PC-3 (cell line): ENCODE results near the gene GPR68. TPM values are rescaled to one million over a fixed set of nuclear protein-coding genes. Genes with fewer than 3 reads are reported as not detected.
"Not testable (repeated sequence)": the region's sequence is repeated elsewhere in the genome, so short reads cannot be mapped to it uniquely, and the experiment has no call there.

ENCODE experiments used
- ATAC-seq: fragments of 200-7000 bp; cut with Tn5 transposase; 2 replicates; pipeline ENCODE4 v1.9.1; 2020; ENCODE audit warnings: mild to moderate bottlenecking, moderate library complexity
- BruUV-seq: library from RNA; stranded (reverse); fragments of 400-500 nt; replicated peaks from 2 replicates; lab custom pipeline; 2021; lab: Mats Ljungman, UMichigan
- CTCF ChIA-PET: fragments of 300-600 bp; sonication (Branson Sonifier 250); formaldehyde crosslinking; loops from one replicate; lab custom pipeline; 2022; ENCODE audit warnings: antibody characterized with exemption; lab: Charles Lee
- POLR2A ChIA-PET: fragments of 300-600 bp; sonication (Branson Sonifier 250); formaldehyde crosslinking; loops from one replicate; lab custom pipeline; 2022; ENCODE audit warnings: antibody characterized with exemption; ENCODE audit not compliant: unreplicated experiment; lab: Charles Lee
- DNase-seq: peaks from one replicate; pipeline ENCODE4 v3.0.0-alpha.2; 2015
- H2AFZ ChIP-seq: fragments of 300-600 bp; sonication (generic); 2 replicates; pipeline ENCODE4 v1.6.0; 2016; ENCODE audit warnings: antibody characterized with exemption, low read length
- H3F3A ChIP-seq: fragments of 300-600 bp; sonication (generic); one replicate; pipeline ENCODE4 v1.6.0; 2017; ENCODE audit warnings: antibody characterized with exemption, low read length, control low read depth, mild to moderate bottlenecking; ENCODE audit not compliant: unreplicated experiment
- H3K27ac ChIP-seq: fragments of 300-600 bp; sonication (generic); 2 replicates; pipeline ENCODE4 v1.5.1; 2016; ENCODE audit warnings: mild to moderate bottlenecking, low read length
- H3K27me3 ChIP-seq: fragments of 300-600 bp; sonication (generic); 2 replicates; pipeline ENCODE4 v1.6.1; 2016; ENCODE audit warnings: low read length, mixed read lengths
- H3K36me3 ChIP-seq: fragments of 300-600 bp; sonication (generic); 2 replicates; pipeline ENCODE4 v1.6.1; 2016; ENCODE audit warnings: low read depth, mixed run types, low read length, mixed read lengths
- H3K4me1 ChIP-seq: fragments of 300-600 bp; sonication (generic); 2 replicates; pipeline ENCODE4 v1.5.1; 2016; ENCODE audit warnings: low read length; ENCODE audit not compliant: insufficient read depth
- H3K4me2 ChIP-seq: fragments of 300-600 bp; sonication (generic); 2 replicates; pipeline ENCODE4 v1.6.0; 2016; ENCODE audit warnings: low read length
- H3K4me3 ChIP-seq: fragments of 300-600 bp; sonication (generic); 2 replicates; pipeline ENCODE4 v1.5.1; 2016; ENCODE audit warnings: mild to moderate bottlenecking, low read length, mixed read lengths
- H3K79me2 ChIP-seq: fragments of 300-600 bp; sonication (generic); 2 replicates; pipeline ENCODE4 v1.6.1; 2017; ENCODE audit warnings: low read length, mixed read lengths
- H3K9ac ChIP-seq: fragments of 300-600 bp; sonication (generic); 2 replicates; pipeline ENCODE4 v1.6.0; 2016; ENCODE audit warnings: mild to moderate bottlenecking, low read length
- H3K9me2 ChIP-seq: fragments of 300-600 bp; sonication (generic); replicated peaks from 2 replicates; pipeline ENCODE4 v1.6.1; 2016; ENCODE audit warnings: mixed run types, low read length, mixed read lengths
- H3K9me3 ChIP-seq: fragments of 300-600 bp; sonication (generic); 2 replicates; pipeline ENCODE4 v1.6.1; 2016; ENCODE audit warnings: low read length, mixed read lengths
- H4K20me1 ChIP-seq: fragments of 300-600 bp; sonication (generic); 2 replicates; pipeline ENCODE4 v1.6.1; 2016; ENCODE audit warnings: low read length, mixed read lengths
- CTCF ChIP-seq: fragments of 300-600 bp; sonication (generic); conservative IDR thresholded peaks from 2 replicates; pipeline ENCODE4 v1.5.1; 2017; ENCODE audit warnings: antibody characterized with exemption, low read depth, mild to moderate bottlenecking, low read length
- EZH2 ChIP-seq: fragments of 300-600 bp; sonication (generic); IDR thresholded peaks from one replicate; pipeline ENCODE4 v1.6.1; 2017; ENCODE audit warnings: antibody characterized with exemption, mild to moderate bottlenecking, low read length; ENCODE audit not compliant: unreplicated experiment
- EZH2phosphoT487 ChIP-seq: fragments of 300-600 bp; sonication (generic); IDR thresholded peaks from 2 replicates; pipeline ENCODE4 v1.6.1; 2018; ENCODE audit warnings: mild to moderate bottlenecking, antibody characterized with exemption, low read length, borderline replicate concordance
- intact Hi-C: fragments of 100-400 bp; cut with micrococcal nuclease; formaldehyde crosslinking; loops from 2 replicates; pipeline ENCODE4 v1.9.0; 2023
- total RNA-seq: library from RNA; depleted of rRNA; stranded (reverse); fragments of >200 nt; gene quantifications from 2 replicates; pipeline ENCODE4 v1.2.3, GENCODE V29; 2014; rRNA removed

The GPR68 gene
- total RNA-seq, 1 experiment from 2014 or later, result 1.5 TPM

GRCh38 chr14:91184559-91184958 lies 59.9 kb downstream of the GPR68 start:
- CTCF ChIA-PET, result interaction anchor here (0.6 kb wide), 1 partner anchor 769 kb away, joined by 4 read pairs; no protein-coding TSS in a partner anchor
- H2AFZ ChIP-seq, result no peak overlapping the region
- H4K20me1 ChIP-seq, result no peaks in the 10 kb centered on the region
- no peaks in the 10 kb centered on the region for H3K9me3 ChIP-seq
- no peak overlapping the region for H3K4me3 ChIP-seq
- TF ChIP-seq EZH2 (no peak), CTCF (no peak), EZH2phosphoT487 (no peak)
- H3K9ac ChIP-seq, result no peak overlapping the region
- no peaks in the 10 kb centered on the region; the same call in 1 of the 2 replicates for H3K4me1 ChIP-seq
- ATAC-seq (no peak), DNase-seq (no peak)
- H3K27ac ChIP-seq, result no peak overlapping the region
- no TSS peak for BruUV-seq
- H3K9me2 ChIP-seq, result no peaks in the 10 kb centered on the region
- POLR2A ChIA-PET, result no interaction called here
- no peaks in the 10 kb centered on the region for H3F3A ChIP-seq
- intact Hi-C loops, result no loop called here
- no peaks in the 10 kb centered on the region for H3K79me2 ChIP-seq
- H3K36me3 ChIP-seq, result no peaks in the 10 kb centered on the region
- H3K4me2 ChIP-seq, result no peak overlapping the region
- H3K27me3 ChIP-seq, result no peaks in the 10 kb centered on the region

- H3K79me2 ChIP-seq, H2AFZ ChIP-seq, POLR2A ChIA-PET, H3K4me2 ChIP-seq, DNase-seq, H3K9me2 ChIP-seq, BruUV-seq, intact Hi-C loops, H3K4me3 ChIP-seq, H3F3A ChIP-seq, H3K27me3 ChIP-seq, H3K9ac ChIP-seq, CTCF ChIA-PET, ATAC-seq, H4K20me1 ChIP-seq, H3K27ac ChIP-seq, H3K4me1 ChIP-seq, H3K9me3 ChIP-seq, H3K36me3 ChIP-seq: not testable (repeated sequence)
Observed at GRCh38 chr14:91182753-91183152, 61.8 kb downstream of the GPR68 start.

Other genes with a start within 250 kb of the GPR68 start
- gene RPS6KA5, start 184.1 kb downstream of the GPR68 start, total RNA-seq, result 8.6 and 10.7 TPM in 2 replicates
- gene DGLUCY, start 130.6 kb downstream of the GPR68 start, total RNA-seq, result 0.84 and 0.92 TPM in 2 replicates
- gene CCDC88C, start 173.1 kb upstream of the GPR68 start, total RNA-seq, result 19.7 and 27.4 TPM in 2 replicates